GM12801 (cell line): ENCODE data around the gene RGS19.

Source experiments
- TF ChIP-seq, protein P1 (sequence below): IDR thresholded peaks from one replicate; pipeline ENCODE4 v1.5.1; 2011; ENCODE audit warnings: control low read depth; ENCODE audit not compliant: insufficient read length; ENCODE audit errors: extremely low read depth

Gene RGS19

DNA sequence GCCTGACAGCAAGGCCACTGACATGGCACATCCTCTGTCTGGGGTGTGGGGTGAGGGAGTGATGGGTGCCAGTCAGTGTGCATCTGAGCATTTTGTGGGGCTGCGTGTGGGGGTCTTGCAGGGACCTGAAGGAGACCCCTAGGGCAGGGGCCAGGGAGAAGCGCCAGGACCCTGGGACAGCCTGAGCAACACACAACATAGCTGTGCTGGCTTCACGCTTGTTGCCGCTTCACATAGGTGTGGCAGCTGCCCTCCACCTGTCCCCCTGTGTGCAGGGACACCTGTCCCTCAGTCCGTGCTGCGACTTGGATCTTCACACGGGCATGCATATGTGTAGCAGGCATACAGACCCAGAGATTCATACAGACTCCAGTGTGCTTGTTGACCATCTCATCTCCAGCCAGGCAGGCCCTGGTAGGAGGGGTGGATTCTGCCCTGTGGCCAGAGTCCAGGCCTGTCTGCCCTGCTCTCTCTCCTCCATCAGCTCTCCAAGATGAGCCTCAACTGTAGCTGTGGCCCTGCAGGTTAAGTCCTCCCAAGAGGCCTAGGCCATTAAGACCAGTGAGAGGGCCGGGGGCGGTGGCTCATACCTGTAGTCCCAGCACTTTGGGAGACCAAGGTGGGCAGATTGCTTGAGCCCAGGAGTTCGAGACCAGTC lies 31.2 kb upstream of the RGS19 start:
- TF ChIP-seq, protein P1, sequence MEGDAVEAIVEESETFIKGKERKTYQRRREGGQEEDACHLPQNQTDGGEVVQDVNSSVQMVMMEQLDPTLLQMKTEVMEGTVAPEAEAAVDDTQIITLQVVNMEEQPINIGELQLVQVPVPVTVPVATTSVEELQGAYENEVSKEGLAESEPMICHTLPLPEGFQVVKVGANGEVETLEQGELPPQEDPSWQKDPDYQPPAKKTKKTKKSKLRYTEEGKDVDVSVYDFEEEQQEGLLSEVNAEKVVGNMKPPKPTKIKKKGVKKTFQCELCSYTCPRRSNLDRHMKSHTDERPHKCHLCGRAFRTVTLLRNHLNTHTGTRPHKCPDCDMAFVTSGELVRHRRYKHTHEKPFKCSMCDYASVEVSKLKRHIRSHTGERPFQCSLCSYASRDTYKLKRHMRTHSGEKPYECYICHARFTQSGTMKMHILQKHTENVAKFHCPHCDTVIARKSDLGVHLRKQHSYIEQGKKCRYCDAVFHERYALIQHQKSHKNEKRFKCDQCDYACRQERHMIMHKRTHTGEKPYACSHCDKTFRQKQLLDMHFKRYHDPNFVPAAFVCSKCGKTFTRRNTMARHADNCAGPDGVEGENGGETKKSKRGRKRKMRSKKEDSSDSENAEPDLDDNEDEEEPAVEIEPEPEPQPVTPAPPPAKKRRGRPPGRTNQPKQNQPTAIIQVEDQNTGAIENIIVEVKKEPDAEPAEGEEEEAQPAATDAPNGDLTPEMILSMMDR = no peak

DNA sequence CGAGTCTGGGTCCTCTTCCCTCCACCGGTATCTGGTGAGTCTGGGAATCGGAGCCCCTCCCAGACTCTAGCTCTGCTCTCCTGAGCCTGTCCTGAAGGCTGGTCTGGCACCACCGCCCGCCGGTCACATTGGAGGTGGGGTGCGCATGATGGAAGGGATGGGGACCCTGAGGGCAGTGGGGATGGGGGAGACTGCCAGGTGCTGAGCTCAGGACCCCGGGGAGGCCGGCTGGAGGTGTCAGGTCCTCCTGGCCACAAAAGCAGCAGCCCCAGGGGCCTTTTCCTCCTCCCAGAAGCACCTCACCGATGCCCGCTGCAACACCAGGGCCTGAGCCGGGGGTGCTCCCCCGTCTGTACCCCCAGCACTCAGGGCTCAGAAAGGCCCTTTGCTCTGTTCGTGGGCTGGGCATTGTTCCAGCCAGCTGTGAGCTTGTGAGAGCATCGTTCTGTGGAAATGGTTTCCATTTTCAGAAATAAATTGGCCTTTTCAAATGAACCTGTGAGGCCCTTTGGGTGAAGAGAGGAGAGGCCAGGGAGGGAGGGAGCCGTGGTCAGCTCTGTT lies 30.6 kb upstream of the RGS19 start:
- TF ChIP-seq, protein P1 = no peak

DNA sequence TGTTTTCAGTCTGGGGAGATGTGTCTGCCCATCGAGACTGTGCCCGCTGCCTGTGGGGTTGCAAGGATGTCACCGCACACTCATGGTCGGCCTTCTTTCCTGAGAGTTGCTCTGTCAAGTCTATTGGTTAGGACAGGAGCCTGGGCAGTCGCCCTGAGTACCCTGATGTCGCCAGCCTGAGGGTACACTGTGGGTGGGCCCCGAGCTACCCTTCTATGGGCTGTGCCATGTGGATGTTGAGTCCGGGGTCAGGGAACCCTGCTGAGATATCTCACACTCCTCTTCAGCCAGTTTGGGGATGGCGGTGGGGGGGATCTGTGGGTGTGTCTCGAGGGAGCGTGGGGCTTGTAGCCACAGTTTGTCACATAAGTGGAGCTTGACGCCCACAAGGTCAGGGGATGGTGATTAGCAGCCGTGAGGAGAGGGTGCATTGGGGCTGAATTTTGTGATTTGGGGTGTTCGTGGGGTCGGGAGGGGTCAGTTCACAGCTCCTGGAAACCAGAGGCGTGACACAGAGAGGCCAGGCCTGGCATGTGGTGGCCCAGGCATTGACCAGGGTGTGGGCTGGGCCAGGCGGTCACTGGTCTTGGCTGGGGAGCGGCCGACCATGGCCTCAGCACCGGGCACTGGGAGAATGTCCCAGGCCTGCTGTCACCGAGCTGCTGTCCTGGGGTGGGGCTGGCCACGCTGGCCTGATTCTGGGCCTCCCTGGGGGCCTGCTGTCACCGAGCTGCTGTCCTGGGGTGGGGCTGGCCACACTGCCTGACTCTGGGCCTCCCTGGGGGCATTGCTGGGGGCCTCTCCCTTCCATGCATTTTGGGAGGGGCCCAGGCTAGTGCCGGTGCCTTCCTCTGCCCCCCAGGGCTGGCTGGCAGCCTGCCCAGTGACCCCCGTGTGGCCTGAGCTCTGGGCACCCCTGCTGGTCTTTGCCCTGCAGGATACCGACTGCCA lies 29.7 kb upstream of the RGS19 start:
- TF ChIP-seq, protein P1 = no peak

DNA sequence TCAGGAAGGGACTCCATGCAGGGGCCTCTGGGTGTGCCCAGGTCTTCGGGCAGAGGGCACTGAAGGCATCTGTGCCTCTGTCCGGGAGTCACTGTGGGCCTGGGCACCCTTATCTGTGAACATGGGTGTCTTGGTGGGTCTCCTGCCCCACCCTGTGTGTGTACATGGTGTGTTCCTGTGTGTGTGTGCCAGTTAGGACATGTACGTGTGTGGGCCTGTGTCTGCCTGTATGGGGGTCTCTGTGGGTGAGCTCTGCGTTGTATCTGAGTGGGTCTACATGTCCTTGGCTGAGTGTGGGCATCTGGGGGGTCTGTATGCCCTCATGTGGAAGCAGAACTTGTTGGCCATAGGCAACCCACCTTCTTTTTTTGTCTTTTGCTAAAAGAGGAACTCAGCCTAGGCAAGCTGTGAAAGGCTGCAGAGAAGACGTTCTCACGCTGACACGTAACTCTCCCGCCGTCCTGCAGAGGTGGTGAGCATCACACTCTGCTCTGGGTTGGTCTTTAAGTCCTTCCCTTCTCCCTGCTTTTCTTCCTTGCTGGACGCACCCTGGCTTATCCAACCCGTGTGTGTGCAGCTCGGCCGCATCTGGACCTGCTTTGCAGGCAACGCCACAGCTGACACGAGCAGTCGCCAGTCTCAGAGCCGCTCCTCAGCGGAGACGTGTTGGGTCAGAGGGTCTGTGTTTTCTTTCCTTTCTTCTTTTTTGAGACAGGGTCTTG lies 28.6 kb upstream of the RGS19 start:
- TF ChIP-seq, protein P1 = no peak

DNA sequence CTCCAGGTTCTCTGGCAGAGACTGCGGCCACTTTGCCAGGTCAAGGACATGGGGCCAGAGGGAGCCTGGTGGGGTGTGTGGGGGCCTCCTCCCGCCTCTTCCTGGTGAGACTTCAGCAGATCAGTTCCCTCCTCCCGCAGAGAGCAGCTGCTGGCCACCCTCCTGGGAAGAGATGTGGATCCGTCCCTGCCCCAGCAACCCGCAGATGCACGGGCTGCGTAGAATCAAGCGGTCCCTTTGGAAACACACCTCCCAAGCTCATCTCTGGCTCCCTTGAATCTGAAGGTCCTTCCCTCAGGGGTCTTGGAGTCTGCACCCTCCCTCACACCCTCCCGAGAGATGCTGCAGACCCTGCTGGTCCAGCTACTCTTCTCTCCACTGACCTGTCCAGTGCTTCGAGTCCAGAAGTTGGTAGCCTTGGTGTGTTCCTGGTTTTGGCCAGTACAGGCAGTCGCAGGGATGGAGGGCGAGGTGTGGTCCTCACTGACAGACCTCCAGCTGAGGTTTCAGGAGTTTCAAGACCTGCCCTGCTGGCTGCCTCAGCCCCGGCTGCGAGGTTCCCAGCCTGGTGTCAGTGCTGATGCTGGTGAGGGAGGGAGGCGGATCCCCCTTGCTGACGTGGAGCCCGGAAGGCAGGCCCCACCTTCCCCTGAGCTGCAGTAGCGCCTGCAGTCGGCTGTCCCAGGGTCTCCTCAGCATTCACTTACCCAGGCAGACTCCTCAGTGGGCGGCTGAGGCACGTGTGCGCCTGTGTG lies 27.8 kb upstream of the RGS19 start, which contains the start of gene NPBWR2:
NPBWR2 (minus strand) TSS at position 585 of the 755 bp plus-strand sequence. CDS start 734 bp downstream, outside the sequence.
- TF ChIP-seq, protein P1 = no peak

DNA sequence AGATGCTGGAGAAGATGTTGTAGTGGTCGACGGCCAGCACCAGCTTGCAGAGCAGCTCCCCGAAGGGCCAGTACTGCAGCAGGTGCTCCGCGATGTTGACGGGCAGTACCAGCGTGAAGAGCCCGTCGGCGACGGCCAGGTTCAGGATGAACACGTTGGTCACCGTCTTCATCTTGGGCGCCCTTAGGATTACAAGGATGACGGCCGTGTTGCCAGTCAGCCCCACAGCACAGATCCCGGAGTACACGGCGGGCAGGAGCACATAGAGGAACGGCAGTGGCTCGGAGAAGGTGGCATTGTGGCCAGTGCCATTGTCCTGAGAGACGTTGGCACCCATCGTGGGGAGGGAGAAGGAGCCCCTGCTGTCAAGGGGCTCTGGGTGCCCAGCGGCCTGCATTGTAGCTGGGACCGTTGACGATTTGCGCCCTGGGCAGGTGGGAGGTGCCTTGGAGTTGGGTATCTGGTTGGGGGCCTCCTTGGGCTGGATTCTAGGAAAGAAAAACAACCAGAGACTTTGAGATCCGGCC lies 27.2 kb upstream of the RGS19 start:
- TF ChIP-seq, protein P1 = no peak
